Epithelial cell of proximal tubule (primary cell): ENCODE data around the gene CYB5B. TPM values are rescaled to one million over a fixed set of nuclear protein-coding genes. Genes with fewer than 3 reads are reported as not detected.
A peak's percentile ranks its signal among the peaks of the same experiment; 100 is the strongest.

ENCODE experiments used
- DNase-seq: peaks from one replicate; pipeline ENCODE4 v3.0.0-alpha.2; 2011; ENCODE audit warnings: low read depth
- H3K4me3 ChIP-seq: 2 replicates; pipeline ENCODE4 v1.5.1; 2011; ENCODE audit warnings: low read depth, mild to moderate bottlenecking, low read length
- total RNA-seq: library from RNA; depleted of rRNA; stranded (reverse); fragments of >200 nt; gene quantifications from 2 replicates; pipeline ENCODE4 v1.2.3, GENCODE V29; 2015
- TF ChIP-seq, protein P1 (sequence below): conservative IDR thresholded peaks from 2 replicates; pipeline ENCODE4 v1.5.1; 2012; ENCODE audit warnings: low read depth, mild to moderate bottlenecking, low read length

The CYB5B gene
- total RNA-seq, 1 donor from 2014 or later, result 54.0 TPM

DNA sequence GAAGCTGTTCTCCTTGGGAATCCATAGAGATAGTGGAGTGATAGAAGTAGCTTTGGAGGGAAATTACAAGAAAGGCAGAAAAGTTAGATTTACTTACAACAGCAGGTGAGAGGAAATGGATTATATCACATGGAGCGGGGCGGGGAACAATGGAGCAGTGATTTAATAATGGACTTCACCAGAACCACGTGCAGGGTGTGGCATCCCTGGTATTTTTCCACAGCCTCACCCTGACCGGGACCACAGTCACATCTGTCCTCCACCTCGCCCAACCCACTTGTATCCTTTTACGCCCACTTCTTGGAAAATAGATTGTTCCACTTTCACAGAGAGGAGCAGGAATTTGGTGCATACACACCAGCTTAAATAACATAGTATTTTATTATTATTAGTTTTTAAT lies 15.9 kb upstream of the CYB5B start:
- no peak overlapping the region for H3K4me3 ChIP-seq
- DNase-seq, result no peak
- TF ChIP-seq, protein P1, sequence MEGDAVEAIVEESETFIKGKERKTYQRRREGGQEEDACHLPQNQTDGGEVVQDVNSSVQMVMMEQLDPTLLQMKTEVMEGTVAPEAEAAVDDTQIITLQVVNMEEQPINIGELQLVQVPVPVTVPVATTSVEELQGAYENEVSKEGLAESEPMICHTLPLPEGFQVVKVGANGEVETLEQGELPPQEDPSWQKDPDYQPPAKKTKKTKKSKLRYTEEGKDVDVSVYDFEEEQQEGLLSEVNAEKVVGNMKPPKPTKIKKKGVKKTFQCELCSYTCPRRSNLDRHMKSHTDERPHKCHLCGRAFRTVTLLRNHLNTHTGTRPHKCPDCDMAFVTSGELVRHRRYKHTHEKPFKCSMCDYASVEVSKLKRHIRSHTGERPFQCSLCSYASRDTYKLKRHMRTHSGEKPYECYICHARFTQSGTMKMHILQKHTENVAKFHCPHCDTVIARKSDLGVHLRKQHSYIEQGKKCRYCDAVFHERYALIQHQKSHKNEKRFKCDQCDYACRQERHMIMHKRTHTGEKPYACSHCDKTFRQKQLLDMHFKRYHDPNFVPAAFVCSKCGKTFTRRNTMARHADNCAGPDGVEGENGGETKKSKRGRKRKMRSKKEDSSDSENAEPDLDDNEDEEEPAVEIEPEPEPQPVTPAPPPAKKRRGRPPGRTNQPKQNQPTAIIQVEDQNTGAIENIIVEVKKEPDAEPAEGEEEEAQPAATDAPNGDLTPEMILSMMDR, result no peak

GRCh38 chr16:69410219-69410990 lies 14.0 kb upstream of the CYB5B start:
- H3K4me3 ChIP-seq, result no peak overlapping the region
- TF ChIP-seq, protein P1, result no peak
- no peak for DNase-seq

- TF ChIP-seq, protein P1, result no peak
- no peak overlapping the region for H3K4me3 ChIP-seq
- DNase-seq, result no peak
Observed at GRCh38 chr16:69411064-69411985, 13.1 kb upstream of the CYB5B start.

GRCh38 chr16:69412287-69412686 lies 12.1 kb upstream of the CYB5B start:
- DNase-seq, result no peak
- H3K4me3 ChIP-seq, result no peak overlapping the region
- TF ChIP-seq, protein P1, result no peak

GRCh38 chr16:69413045-69413664 lies 11.3 kb upstream of the CYB5B start:
- no peak overlapping the region for H3K4me3 ChIP-seq
- no peak for DNase-seq
- TF ChIP-seq, protein P1, result no peak

DNA sequence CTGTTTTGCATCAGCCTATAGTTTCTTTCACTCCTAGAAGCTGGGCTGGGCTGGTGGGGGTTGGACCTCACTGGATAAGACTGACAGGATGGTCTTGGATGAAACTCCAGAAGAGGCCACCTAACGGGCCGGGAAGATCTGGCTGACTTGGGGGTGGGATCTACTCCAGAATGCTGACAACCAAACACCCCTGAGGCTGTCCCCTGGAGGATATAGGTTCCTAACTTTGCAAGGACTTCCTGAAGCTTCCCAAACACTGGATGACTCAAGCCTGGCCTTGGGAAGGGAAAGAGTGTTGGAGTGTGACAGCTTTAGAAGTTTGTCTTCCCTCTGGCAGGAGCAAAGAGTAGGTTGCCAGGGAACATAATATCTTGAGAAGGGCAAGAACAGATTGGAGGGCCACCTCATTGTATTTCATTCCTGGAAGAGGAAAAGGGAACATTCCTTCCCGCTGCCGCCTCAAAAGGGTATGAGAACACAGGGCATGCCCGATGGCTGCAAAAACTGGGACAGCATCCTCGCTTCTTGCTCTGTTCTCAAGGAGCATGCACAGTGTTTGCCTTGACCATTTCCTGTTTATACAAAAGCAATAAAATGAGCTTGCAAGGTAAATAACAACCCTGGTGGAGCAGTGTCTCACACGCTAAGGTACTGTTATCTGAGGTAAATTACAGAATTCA lies 6.8 kb upstream of the CYB5B start:
- H3K4me3 ChIP-seq, result no peak overlapping the region
- TF ChIP-seq, protein P1, result no peak

More for the DNA sequence above, 6.8 kb upstream of the CYB5B start:
- DNase-seq, result peak; percentile 41
